Transverse colon (tissue), 4 donors: ENCODE results near the gene NUDT16.

Source experiments
- CTCF ChIP-seq, 5 experiments: fragments of 200-600 bp in 3 of 5; fragments of 450-650 bp in 2 of 5; sonication (generic) in 3 of 5; IDR thresholded peaks; 1 replicate in 2 of 5; 2 replicates in 3 of 5; pipeline ENCODE4 v1.5.1; 2016 to 2017; ENCODE audit warnings: antibody characterized with exemption in 5 of 5, inconsistent platforms in 3 of 5, mild to moderate bottlenecking in 2 of 5, moderate library complexity in 1 of 5
- EP300 ChIP-seq: sonication (generic); formaldehyde crosslinking; IDR thresholded peaks from one replicate; pipeline ENCODE4 v1.6.1; 2017; ENCODE audit warnings: antibody characterized with exemption, low read depth
- POLR2A ChIP-seq: fragments of 450-650 bp; IDR thresholded peaks from one replicate; pipeline ENCODE4 v1.6.1; 2016; ENCODE audit warnings: antibody characterized with exemption, mild to moderate bottlenecking, moderate library complexity
- POLR2AphosphoS5 ChIP-seq, 3 donors: sonication (generic); formaldehyde crosslinking; IDR thresholded peaks; one replicate each; pipeline ENCODE4 v1.6.1; 2016; ENCODE audit warnings: antibody characterized with exemption in 3 of 3

- TF ChIP-seq CTCF (IDR thresholded peaks at IDR 0.05) = no peak
- no peak for TF ChIP-seq POLR2A
- no peak for TF ChIP-seq POLR2AphosphoS5 (IDR thresholded peaks at IDR 0.05)
- no peak for TF ChIP-seq EP300
Measured at GRCh38 chr3:131349454-131349853, 32.1 kb upstream of the NUDT16 start.
